ENCODE results near the gene SSU72.
"Not testable (repeated sequence)": the region's sequence is repeated elsewhere in the genome, so short reads cannot be mapped to it uniquely, and the experiment has no call there.

The SSU72 gene

GRCh38 chr1:1540090-1540817, 34.4 kb downstream of the SSU72 start, which contains the start of gene TMEM240:
Gene TMEM240, minus strand, starts transcription at chr1:1540624. Its CDS starts 278 bp downstream, at chr1:1540346.
- DNase-seq: peak; percentile 59

- no peak for DNase-seq
Measured at GRCh38 chr1:1539310-1540089, 35.2 kb downstream of the SSU72 start.

DNA sequence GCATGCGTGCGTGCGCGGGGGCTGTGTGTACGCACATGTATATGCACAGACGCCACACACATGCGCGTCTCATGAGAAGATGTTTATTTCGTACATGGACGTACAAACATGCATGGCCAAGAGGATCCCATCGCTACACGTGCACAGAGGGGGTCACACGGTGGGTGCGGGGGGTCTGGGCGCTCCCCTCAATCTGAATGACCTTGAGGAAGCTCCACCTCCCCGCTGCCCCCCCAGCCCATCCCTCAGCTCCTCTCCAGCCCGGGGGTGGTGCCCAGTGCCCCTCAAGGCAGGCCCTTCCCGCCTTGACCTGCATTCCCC, 35.7 kb downstream of the SSU72 start:
- no peak for DNase-seq

- DNase-seq: no peak
Measured at GRCh38 chr1:1538334-1538733, 36.3 kb downstream of the SSU72 start.

- no peak for DNase-seq
Measured at GRCh38 chr1:1537626-1538250, 36.9 kb downstream of the SSU72 start.

- no peak for DNase-seq
Measured at GRCh38 chr1:1536938-1537546, 37.6 kb downstream of the SSU72 start.

GRCh38 chr1:1536019-1536937, 38.4 kb downstream of the SSU72 start:
- no peak for DNase-seq

DNA sequence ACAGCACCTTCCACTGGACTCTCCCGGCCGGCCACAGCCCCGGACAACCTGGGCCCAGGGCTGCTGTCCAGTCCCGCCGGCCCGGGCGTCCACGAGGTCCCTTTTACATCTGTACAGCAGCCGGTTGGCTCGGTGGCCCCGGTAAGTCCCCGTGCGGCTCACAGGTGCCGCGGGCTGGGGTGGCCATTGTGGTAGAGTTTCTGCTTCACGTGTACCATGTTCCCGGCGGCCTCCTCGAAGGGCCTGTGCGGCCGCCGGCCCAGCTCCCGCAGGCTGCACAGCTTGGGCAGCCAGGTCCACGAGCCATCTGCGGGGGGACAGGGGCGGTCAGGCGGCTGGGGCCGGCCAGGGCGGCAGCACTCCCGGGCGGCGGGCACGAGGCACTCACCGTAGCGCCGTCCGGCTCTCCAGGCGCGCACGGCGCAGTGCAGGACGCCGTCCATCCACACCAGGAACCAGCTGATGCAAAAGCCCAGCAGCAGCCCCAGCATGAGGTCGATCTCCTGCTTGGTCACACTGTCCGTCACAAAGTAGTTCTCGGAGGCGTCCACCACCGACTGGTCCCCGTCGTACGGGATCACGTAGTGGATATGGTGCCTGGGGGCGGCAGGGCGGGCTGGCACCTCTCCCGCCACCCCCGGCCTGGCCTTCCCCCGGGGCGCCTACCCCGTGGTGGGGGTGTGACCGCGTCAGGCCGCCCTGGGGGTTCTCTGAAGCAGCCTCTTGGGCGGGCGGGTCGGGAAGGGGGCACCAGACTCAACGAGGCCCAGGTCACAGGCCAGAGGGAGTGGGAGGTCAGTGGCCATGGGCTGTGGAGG, 39.3 kb downstream of the SSU72 start:
- no peak for DNase-seq

GRCh38 chr1:1534401-1535154, 40.1 kb downstream of the SSU72 start:
- no peak for DNase-seq

DNA sequence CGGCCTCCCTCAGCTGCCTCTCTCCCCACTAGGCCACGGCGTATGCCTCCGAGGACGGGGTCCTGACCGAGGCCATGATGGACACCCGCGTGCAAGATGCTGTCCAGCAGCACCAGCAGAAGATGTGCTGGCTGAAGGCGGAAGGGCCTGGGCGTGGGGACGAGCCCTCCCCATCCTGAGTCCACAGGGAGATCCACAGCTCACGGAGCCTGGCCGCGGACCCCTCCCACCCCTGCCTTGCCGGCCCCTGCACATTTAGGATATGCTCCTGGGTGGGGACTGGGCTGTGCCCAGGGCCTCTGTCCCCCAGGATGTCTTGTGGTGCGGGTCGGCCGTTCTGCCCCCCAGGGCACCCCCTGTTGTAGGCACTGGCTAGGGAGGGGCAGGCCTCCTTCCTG, 40.8 kb downstream of the SSU72 start:
- not testable (repeated sequence) for DNase-seq

DNA sequence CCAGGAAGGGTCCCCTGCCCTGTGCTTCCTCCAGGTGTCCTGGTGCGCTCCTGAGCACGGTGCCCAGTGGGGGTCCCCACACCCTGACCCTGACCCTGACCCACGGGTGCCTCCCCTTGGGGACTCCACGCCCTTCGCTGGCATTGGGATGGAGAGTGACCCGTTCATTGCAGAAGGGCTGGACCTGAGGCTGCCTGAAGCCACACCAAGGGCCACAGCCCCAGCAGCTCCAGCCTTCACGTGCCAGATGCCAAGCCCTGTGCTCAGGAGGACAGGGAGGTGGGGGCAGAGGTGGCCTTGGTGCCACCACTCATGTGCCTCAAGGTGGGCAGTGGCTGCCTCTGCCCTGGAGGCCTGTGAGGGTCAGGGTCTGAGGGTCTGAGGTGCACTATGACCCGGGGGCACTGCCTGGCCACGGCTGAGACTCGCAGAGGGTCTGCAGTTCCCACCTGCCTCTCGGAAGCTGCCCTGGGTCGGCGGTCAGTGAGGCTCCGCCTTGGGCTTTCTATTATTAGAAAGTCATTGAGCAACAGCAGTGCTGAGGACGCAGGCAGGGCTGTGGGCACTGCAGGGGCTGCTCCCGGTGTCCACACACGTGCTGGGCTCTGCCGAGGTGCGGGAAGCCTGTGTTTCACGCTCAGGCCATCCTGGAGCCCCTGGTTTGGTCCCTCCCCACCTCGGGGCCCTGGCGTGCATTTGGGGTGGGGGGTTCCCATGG, 41.3 kb downstream of the SSU72 start:
- not testable (repeated sequence) for DNase-seq

- no peak for DNase-seq
Measured at GRCh38 chr1:1531947-1532346, 42.7 kb downstream of the SSU72 start.

DNA sequence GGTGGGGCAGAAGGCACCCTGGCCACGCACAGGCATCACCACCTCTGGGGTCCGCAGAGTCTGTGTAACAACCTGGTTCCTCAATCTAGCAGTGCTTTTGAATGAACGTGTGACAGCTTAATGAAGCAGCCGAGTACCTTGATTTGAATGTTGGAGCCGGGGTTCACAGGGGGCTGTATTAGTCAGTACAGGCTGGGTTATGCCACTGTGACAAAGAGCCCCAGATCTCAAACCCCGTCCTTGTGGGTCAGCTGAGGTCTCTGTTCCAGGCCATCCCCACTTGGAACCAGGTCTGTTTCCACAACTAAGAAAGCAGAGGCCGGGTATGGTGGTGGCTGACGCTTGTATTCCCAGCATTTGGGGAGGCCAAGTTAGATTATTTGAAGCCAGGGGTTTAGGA, 44.7 kb downstream of the SSU72 start:
- DNase-seq: no peak

DNA sequence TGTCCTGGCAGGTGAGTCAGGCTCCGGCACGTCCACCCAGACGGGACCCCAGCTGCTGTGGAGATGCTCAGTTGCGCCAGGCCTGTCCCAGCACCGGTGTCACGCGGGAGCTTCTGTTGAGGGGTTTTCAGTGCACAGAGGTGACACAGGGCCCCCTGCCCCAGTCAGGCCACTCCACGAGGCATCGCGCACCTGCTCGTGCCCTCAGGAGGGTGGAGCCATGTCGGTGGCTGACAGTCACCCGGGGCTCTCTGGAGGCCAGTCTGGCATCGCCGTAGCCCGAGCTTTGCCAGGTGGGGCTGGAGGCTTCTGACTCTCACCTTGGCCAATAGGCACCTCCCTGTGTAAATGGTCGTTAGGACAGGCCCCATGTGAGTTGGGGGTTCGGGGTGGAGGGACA, 45.3 kb downstream of the SSU72 start:
- DNase-seq: no peak

DNA sequence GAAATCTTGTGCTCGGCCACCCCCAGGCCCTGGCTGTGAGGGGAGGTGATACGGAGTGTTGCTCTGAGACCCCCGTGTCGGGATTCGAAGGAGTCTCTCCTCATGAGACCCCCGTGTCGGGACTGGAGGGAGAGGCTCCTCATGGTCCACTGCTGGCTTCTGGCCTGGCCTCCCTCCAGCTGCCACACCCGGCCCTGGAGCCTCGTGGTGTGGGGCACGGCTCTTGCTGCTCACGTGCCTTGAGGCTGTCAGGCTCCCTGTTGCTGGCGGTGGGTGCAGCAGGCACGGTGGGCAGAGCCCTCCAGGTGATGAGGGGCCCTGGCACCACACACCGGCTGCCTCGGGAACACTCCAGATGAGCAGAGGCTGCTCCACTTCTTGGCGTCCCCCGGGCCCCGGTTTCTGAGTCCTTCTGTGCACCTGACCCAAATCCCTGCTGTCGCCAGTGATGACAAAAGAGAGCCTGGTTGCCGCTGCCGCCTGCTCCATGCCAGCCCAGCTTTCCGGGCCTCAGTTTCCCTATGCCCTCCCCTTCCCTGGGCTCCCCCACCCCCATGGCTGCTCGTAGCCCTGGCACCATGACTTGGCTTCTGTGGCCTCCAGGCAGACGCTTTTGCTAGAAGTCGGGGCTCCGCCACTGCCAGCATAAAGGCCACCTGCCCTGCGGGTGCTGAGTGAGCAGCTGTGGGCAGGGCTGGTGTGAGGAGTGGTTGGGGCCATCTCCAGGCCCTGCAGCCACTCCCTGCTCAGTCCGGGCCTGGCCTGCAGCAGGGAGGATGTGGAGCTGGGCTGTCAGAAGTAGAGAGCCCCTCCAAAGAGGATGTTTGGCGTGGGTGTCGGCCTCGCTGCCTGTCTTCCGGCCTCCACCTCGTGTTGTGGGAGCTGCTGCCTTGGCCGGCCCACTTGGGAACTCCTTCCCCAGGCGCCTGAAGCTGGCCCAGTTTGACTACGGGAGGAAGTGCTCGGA, 46.1 kb downstream of the SSU72 start:
- no peak for DNase-seq

DNA sequence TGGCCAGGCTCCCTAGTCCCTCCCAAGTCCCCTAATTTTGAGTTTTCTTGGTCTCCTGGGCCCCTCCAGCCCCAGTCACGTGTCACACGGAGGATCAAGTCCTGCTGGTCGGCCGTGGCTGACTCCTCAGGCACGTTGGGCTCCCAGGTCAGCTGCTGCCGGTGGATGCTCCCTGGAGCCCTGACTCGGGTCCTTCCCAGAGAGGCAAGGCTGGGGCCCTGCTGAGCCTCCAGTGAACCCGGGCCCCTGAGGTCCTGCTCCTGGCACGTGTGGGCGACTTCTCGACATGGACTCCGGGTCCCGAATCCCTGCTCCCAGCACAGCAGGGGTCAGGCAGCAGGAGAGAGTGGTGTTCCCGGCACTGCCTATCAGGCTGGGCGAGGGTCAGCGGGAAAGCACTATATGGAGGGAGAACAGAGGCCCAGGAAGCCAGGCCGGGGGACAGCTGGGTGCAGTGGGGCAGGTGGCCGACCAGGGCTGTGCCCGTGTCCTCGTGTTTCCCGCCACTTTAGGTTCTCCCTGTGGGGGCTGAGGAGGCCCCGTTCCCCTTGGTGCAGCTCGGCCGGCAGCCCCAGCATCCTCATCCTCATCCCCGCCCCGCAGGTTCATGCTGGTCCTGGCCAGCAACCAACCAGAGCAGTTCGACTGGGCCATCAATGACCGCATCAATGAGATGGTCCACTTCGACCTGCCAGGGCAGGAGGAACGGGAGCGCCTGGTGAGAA, 47.4 kb downstream of the SSU72 start:
- DNase-seq: no peak

GRCh38 chr1:1526476-1526875, 48.2 kb downstream of the SSU72 start:
- DNase-seq: not testable (repeated sequence)

DNA sequence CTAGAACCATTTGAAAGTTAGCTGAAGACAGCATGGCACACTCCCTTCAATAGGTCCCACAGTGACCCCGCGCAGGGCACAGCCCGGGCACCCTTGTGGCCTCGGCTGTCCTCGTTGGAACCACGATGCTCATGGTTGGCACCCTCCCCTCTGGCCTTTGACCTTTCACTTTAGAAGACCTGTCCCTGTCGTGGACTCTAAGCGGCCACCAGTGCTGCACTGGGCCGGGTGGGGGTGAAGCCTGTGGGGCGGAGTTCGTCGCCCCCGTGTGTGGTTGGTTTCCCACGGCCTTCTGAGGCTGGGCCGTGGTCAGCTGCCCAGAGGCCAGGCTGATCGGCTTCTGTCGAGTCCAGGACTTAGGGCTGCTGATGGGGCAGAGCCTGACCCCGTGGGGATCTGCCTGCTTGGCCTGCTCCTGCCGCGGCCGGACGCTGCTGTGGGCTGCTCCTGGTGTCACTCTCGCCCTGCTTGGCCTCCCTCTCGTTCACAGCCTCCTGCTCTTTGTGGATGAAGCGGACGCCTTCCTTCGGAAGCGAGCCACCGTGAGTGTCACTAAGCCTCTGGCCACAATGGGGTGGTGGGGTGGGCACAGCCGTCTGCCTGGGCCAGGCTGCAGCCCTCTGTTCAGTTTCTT, 49.8 kb downstream of the SSU72 start:
- DNase-seq: not testable (repeated sequence)

All from activated naive CD4-positive, alpha-beta T cell treated with anti-CD3 and anti-CD28 coated beads, Interleukin-2, amount 50 U/mL, for 16 hours (primary cell).